Kidney glomerular epithelial cell (primary cell): ENCODE measurements around the gene CAPN10.
A peak's percentile ranks its signal among the peaks of the same experiment; 100 is the strongest.
"Not testable (repeated sequence)": the region's sequence is repeated elsewhere in the genome, so short reads cannot be mapped to it uniquely, and the experiment has no call there.

Experiments
- DNase-seq: peaks from one replicate; lab custom pipeline; 2025; lab: John Stamatoyannopoulos, UW

Gene CAPN10, protein sequence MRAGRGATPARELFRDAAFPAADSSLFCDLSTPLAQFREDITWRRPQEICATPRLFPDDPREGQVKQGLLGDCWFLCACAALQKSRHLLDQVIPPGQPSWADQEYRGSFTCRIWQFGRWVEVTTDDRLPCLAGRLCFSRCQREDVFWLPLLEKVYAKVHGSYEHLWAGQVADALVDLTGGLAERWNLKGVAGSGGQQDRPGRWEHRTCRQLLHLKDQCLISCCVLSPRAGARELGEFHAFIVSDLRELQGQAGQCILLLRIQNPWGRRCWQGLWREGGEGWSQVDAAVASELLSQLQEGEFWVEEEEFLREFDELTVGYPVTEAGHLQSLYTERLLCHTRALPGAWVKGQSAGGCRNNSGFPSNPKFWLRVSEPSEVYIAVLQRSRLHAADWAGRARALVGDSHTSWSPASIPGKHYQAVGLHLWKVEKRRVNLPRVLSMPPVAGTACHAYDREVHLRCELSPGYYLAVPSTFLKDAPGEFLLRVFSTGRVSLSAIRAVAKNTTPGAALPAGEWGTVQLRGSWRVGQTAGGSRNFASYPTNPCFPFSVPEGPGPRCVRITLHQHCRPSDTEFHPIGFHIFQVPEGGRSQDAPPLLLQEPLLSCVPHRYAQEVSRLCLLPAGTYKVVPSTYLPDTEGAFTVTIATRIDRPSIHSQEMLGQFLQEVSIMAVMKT

DNA sequence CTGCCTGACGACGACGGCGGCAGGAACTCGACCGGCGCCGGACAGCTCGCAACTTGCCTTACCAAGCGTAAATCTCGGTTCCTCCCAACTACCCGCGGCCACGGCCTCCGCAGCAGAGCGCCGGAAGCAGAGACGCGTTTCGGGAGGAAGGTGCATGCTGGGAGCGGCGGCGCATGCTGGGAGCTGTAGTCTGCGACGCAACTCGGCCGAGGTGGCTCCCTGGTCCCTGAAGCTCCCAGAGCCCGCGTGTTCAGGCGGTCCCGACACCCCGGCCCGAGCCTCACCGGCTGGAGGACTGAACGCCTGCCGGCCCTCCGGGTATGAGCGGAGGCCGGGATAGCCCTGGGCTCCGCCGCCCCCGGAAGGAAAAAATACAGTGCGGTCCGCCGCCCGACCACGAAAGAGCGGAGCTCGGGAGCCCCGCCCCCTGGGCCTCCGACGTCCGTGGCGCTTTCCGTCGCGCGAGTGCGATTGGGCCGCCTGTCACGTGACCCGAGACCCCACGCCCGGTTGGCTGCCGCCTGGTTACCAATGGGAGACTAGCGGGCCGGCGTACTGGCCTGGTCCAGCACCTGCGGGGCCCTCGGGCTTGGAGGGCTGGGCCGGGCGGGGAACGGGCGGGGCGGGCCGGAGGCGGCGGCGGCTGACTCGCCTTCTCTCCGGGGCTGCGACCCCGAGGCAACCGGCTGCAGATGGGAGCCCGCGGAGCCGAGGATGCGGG lies at the start of gene CAPN10:
CAPN10 (plus strand) TSS at position 537 of the 721 bp plus-strand sequence; CDS start at position 715, 178 bp downstream.
- peak; percentile 67 for DNase-seq

DNA sequence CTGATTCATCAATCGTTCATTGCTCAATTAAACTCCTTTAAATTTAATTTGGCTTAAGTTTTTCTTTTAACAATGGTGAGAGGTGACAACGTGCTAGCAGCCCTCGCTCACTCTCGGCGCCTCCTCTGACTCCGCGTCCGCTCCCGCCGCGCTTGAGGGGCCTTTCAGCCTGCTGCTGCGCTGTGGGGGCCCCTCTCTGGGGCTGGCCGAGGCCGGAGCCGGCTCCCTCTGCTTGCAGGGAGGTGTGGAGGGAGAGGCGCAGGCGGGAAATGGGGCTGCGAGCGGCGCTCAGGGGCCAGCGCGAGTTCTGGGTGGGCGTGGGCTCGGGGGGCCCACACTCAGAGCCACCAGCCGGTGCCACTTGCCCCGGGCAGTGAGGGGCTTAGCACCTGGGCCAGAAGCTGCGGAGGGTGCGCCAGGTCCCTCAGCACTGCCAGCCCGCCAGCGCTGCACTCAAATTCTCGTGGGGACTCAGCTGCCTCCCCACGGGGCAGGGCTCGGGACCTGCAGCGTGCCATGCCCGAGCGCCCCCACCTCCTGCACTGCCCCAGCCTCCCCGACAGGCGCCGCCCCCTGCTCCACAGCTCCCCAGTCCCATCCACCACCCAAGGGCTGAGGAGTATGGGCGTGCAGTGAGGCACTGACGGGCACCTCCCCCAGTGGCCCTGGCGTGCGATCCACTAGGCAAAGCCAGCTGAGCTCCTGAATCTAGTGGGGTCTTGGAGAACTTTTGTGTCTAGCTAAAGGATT lies 48.3 kb upstream of the CAPN10 start:
- no peak for DNase-seq

DNA sequence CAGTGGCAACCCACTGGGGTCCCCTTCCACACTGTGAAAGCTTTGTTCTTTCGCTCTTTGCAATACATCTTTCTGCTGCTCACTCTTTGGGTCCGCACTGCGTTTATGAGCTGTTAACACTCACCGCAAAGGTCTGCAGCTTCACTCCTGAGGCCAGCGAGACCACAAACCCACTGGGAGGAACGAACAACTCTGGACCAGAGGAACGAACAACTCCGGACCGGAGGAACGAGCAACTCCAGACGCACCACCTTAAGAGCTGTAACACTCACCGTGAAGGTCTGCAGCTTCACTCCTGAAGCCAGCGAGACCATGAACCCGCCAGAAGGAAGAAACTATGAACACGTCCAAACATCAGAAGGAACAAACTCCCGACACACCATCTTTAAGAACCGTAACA lies 47.4 kb upstream of the CAPN10 start:
- DNase-seq, result not testable (repeated sequence)

DNA sequence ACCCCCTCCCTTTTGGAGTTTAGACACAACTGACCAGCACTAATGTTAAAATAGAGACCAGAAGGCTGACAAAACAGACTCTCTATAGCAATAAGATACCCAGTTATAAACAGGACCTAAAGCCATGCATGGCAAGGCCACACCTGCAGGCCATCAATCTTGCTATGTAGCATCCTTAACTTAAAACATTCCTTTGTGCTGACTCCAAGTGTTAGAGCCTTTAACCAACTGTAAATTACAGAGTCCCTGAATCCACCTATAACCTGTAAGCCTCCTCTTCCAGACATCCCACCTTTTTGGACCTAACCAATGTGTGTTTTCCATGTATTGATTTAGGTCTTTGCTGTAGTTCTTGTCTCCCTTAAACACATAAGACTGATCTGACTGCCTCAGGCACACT lies 46.6 kb upstream of the CAPN10 start:
- DNase-seq, result no peak

DNA sequence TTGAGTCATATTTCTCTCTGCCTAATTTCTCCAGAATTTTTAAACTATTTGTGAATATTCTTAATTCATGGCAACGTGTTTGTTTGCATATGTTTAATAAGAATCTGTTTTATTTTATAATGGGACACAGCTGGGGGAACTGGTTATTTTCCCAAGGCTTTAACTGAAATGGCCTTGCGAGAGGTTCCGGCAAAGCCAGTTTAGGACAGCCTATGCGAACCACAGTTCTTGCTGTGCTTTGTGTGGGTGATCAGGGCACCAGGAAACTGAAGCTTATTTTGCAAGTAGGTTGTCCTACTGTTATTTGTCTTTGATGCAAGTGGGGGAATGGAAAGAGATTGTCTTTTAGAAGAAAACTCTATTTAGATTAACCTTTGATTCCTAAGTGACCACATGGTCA lies 35.2 kb upstream of the CAPN10 start:
- no peak for DNase-seq

DNA sequence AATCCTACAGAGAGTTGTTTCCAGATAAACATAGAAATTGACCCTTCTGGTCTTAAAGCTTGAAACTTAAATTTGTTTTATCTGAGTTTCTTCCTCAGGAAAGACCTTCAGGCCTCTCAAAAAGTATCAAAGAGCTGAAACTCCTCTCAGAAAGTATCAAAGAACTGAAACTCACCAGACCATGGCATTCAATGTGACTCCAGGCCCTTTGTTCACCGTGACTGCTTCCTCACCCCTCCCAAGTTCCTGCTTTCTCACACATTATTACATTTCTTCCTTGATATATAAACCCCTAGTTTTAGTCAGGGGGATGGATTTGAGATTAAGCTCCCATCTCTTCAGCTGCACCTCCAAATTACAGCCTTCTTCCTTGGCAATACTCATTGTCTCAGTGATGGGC lies 34.7 kb upstream of the CAPN10 start:
- peak; percentile 19 for DNase-seq

DNA sequence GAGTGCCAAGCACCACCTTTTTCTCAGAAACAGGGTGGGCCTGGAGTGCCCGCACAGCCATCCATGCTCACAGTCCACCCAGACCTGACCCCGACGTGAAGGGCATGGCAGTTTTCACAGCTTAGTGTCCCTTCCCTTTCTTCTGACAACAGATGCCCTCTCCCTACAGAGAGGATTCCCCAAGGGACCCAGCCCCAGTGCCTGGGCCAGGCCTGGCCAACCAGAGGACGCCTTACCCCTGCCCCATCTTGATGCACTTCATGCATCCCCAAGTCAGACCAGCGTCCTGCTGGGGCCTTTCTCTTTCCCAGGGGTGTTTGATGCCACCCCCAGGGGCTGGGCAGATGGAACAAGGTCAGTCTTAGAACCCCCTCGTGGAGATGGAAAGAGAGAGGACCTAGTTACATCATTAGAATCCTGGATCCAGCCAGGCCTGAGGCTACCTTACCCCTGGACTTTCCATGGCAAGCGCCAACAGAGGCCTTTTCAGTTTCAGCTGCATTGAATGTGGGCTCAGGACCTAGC lies 32.5 kb upstream of the CAPN10 start:
- DNase-seq, result no peak

DNA sequence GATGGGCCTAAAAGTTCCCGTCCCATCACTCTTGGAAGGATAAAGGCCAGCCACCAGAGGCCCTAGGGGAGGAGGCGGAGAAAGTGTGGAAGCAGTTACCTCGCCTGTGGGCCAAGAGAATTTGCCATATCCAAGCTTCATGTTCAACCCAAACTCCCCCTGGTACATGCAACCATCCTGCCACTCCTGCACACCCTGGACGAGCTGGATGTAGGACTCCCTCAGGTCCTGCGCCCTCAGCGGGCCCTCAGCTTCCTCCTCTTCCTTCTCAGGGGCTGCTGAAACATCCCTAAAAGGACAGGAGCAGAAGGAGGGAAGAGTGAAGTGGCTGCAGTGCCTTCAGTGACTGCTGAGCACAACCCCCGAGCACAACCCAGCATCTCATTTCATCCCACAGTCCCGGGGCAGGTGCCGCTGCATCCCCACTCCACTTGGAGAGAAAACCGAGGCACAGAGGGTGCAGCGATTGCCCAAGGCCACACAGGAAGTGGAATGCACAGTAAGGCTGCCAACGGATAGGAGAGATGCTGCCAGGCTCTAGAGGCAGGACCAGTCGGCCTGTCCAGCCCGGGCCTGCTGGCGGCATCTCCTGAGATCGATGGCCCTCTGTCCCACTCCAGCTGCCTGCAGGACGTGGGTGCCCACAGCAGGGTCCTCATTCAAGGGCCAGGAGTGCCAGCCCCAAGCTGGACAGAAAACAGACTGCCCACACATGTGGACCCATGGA lies 31.6 kb upstream of the CAPN10 start:
- no peak for DNase-seq

DNA sequence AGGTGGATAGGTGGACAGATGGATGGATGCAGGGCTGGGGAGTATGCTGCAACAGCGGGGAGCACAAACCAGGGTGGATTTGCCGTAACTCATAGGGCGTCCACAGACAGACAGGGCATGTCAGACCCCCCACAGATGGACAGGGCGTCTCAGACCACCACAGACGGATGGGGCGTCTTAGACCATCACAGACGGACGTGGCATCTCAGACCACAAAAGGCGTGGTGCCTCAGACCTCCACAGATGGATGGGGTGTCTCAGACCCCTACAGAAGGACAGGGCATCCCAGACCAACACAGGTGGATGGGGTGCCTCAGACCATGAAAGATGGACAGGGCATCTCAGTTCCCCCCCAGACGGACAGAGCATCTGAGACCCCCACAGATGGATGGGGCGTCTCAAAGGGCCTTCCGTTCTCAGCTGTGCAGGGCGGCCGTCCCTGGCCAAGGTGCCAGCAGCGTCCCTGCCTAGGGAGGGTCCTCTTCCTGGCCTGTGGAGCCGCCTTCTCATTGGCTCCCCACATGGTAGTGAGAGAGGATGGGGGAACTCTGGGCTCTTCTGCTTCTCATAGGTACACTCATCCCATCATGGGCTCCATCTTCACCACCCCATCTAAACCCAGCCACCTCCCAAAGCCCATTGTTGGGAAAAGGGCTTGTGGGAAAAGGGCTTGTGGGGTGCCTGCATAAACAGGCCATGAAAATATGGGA lies 30.8 kb upstream of the CAPN10 start:
- no peak for DNase-seq

DNA sequence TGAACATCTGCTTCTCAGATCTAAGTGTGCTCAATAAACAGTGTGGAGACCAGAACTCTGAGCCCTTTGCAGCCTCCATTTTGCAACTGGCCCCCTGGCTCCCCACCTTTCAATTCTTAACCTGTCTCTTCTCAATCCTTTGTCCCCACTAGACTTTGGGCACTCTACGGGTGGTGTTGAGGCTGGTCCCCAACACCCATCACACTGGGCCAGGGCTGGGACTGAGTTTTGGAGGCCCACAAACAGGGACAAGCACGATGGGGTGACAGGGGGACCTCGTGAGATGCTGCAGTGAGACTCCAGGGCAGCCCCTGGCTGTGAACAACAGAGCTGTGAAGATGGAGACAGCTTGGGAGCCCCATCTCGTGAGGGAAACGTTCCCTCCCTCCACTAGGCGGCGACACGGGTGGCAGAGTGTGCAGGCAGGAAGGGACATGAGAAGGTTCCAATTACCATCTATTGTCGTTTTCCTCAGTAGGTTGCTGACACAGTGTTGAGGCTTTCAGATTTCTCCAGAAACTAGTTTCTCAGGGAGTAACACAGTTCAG lies 29.9 kb upstream of the CAPN10 start:
- DNase-seq, result no peak

DNA sequence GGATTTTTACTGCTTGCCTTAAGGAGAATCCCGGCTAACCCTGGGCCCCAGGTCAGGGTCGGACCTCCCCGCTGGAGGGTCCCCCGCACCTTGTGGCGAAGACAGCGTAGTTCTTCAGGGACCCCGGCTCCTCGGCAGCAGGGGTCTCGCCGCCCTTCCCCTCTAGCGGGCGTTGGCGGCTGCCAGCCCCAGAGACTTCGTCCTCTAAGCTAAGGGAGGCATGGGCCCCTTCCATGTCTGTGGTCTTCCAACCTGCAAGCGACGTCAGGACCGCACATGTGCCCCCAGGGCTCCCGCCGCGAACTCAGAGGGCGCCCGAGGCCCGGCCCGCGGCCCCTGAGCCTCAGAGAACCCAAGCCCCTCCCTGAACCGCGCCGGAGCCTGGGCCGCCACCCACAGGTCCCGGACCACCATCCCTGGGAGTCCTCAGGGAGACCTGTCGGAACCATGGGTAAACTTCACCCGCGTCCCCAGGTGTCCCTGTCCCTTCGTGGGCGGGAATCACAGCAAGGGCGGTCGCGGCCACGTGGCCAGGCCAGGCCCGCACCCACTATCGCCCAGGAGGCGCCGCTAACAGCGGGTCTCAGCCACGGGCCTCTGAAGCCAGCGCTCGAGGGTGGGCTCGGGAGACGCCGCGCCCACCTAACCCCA lies 29.3 kb upstream of the CAPN10 start:
- no peak for DNase-seq

DNA sequence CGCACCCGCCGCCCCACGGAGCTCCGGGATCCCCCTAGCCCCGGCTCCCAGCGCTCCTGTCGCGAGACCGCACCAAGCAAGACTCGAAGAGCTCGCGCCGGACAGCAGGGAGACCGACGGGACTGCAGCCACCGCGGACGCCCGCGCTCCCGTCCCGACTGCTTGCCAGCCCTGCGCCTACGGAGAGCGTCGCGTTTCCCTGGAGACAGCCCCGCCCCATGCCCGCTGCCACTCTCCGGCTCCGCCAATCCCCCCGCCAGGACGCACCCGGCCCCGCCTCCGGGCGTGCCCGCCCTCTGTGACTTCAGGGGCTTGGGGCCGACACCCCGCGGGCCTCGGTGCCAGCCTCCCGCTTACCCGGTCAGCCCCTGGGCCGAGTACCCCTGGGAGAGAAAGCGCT lies 28.7 kb upstream of the CAPN10 start, which contains the start of gene ANKMY1:
ANKMY1 (minus strand) TSS at position 181 of the 400 bp plus-strand sequence. CDS start 653 bp downstream, outside the sequence.
- DNase-seq, result peak; percentile 55

DNA sequence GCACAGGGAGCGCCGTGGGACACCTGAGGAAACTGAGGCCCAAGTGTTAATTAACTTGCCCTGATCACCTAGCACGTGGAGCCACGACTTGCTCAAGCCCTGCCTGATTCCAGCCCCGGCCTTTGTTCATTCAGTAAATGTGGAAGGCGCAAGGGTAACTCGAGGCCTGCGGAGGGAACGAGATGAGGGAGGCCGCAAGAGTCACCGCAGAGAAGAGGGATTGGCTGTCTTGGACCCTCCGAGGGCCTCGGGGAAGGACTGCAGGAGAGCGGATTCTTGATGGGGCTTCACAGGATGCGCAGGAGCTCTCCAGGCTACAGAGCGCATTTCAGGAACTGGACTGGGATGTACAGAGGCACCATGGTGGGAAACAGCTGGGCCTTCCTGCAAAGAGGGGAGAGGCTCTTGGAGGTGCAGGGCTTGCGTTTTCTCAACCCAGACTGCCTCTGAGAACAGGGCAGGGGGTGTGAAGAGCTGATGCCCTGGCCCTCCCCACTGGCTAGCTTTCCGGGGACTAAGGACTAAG lies 28.2 kb upstream of the CAPN10 start:
- DNase-seq, result no peak

DNA sequence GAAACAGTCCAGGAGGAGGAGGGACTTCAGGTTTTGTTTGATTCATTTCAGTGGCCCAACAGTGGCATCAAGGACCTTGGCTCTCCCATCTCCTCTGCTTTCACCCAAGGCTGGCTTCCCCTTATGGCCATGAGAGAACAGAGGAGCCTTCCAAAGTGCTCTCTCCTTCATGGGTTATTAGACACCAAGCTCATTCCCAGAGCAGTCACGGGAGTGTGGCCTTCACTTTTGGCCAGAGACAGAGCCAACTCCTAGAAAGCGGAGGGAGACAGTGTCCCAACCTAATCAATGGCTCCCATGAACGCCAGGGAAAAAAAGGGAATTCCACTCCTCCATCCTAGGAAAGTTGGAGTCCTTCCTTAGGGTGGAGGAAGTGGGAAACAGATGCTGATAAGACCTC lies 27.2 kb upstream of the CAPN10 start:
- DNase-seq, result no peak

DNA sequence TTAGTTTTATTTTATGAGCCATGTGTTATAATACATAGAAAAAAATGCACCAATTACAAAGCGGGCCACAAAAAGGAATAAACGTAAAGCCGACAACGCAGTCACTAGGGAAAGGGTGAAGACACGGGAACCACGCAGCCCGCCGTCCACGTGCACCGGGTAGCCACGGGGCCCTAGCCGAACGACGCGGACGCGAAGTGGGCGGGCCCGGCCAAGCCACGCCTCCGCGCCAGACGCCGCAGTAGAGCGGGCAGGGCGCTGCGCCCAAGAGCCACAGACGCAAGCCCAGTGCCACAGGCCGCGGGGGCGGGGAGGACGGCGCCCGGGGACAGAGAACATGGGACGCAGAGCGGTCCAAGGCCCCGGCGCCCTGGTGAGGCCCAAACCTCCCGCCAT lies 26.5 kb upstream of the CAPN10 start, which contains the start of gene DUSP28:
DUSP28 (plus strand) TSS at position 274 of the 396 bp plus-strand sequence. CDS start 328 bp downstream, outside the sequence.
- peak; percentile 48 for DNase-seq

DNA sequence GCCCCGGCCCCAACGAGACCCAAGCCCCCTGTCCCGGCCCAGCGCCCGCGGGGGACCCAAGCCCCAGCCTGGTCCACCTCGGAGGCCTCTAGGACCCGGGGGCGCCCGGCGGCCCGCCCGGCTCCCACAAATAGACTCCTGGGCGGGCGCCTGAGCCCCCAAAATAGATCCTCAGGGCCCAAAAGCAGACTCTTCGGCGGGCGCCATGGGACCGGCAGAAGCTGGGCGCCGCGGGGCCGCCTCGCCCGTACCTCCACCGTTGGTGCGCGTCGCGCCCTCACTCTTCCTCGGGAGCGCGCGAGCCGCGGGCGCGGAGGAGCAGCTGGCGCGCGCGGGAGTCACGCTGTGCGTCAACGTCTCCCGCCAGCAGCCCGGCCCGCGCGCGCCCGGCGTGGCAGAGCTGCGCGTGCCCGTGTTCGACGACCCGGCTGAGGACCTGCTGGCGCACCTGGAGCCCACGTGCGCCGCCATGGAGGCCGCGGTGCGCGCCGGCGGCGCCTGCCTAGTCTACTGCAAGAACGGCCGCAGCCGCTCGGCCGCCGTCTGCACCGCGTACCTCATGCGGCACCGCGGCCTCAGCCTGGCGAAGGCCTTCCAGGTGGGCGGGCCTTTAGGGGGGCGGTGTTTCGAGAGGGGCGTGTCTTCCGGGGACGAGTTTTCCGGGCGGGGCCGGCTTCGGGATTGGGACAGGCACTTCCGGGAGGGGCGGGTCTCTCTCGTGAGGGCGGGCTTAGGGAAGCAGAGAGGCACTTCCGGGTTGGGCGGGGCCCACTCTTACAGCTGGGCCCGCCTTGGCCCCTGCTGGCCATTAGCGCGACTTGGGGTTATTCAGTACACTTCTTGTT lies 25.8 kb upstream of the CAPN10 start:
- DNase-seq, result peak; percentile 92

DNA sequence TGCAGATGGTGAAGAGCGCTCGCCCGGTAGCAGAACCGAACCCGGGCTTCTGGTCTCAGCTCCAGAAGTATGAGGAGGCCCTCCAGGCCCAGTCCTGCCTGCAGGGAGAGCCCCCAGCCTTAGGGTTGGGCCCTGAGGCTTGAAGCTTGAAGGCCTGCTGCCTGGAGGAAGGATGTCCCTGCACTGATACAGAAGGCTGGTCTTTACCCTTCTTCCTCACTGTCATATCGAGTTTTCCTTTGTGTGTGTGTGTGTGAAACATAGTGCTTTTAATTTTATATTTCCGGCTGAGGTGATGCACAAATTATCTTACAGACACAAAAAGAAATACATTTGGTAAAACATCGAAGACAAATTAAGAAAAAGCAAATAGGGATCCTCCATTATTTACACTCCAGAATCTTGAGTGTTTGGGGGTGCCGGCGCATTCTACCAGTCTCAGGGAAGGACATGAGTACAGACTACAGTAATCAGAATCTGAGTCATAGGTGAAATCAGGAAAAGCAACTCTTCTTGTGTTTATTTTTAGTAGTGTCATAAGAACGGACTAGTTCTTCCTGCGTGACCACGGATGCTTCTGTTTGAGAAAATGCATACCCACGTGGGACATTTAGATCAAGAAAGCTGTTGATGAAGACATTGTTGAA lies 25.1 kb upstream of the CAPN10 start:
- DNase-seq, result peak; percentile 51

DNA sequence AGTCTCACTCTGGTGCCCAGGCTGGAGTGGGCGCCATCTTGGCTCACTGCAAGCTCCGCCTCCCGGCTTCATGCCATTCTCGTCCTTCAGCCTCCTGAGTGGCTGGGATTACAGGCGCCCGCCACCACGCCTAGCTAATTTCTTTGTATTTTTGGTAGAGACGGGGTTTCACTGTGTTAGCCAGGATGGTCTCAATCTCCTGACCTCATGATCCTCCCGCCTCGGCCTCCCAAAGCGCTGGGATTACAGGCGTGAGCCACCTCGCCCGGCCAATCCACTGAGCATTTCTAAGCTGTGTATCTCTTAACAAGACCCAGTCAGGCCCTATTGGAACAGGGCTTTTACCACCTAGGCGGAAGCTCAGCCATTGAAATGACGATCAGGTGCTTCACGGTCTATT lies 23.3 kb upstream of the CAPN10 start:
- not testable (repeated sequence) for DNase-seq
